Esophagus squamous epithelium (tissue), 5 donors: ENCODE data around the gene MOB3C. TPM values are rescaled to one million over a fixed set of nuclear protein-coding genes. Genes with fewer than 3 reads are reported as not detected.

Experiments used
- DNase-seq: peaks from one replicate; lab custom pipeline; 2025; lab: John Stamatoyannopoulos, UW
- H3K27ac ChIP-seq, 4 donors: fragments of 200-600 bp; sonication (generic); one replicate each; pipeline ENCODE4 v1.5.1; 2016 to 2019; ENCODE audit warnings: mild to moderate bottlenecking in 1 of 4
- H3K27me3 ChIP-seq, 4 donors: fragments of 200-600 bp; sonication (generic); 1 replicate in 3 of 4; 2 replicates in 1 of 4; pipeline versions ENCODE4 v1.5.1 to v1.6.0; 2017 to 2021; ENCODE audit warnings: antibody characterized with exemption in 1 of 4
- H3K36me3 ChIP-seq, 3 donors: fragments of 200-600 bp; sonication (generic); one replicate each; pipeline ENCODE4 v1.5.1; 2016 to 2019
- H3K4me1 ChIP-seq, 3 donors: fragments of 200-600 bp; sonication (generic); one replicate each; pipeline ENCODE4 v1.5.1; 2017 to 2019
- H3K4me3 ChIP-seq, 4 donors: fragments of 200-600 bp; sonication (generic); 1 replicate in 3 of 4; 2 replicates in 1 of 4; pipeline ENCODE4 v1.5.1; 2016 to 2019; ENCODE audit warnings: mild to moderate bottlenecking in 2 of 4, moderate library complexity in 1 of 4
- H3K9me3 ChIP-seq, 3 donors: fragments of 200-600 bp; sonication (generic); one replicate each; pipeline ENCODE4 v1.5.1; 2016 to 2019
- POLR2A ChIP-seq, 4 donors: fragments of 450-650 bp; IDR thresholded peaks; one replicate each; pipeline ENCODE4 v1.6.1; 2017; ENCODE audit warnings: antibody characterized with exemption in 4 of 4, mild to moderate bottlenecking in 4 of 4, moderate library complexity in 3 of 4
- WGBS, 2 donors: methylation state at CpG; one replicate each; pipeline ENCODE4 v1.1.5; 2018; 5-methylcytosine and 5-hydroxymethylcytosine counted together
- intact Hi-C: fragments of 100-400 bp; cut with DNase I; formaldehyde crosslinking; loops from one replicate; pipeline ENCODE4 v1.15.0; 2022
- total RNA-seq, 4 donors: library from RNA; depleted of rRNA; stranded (reverse); fragments of >200 nt; gene quantifications; one replicate each; pipeline ENCODE4 v1.1.0, GENCODE V29; 2016
- TF ChIP-seq, protein P1 (sequence below), 6 experiments: fragments of 450-650 bp in 4 of 6; fragments of 200-600 bp in 2 of 6; sonication (generic) in 2 of 6; IDR thresholded peaks; one replicate each; pipeline ENCODE4 v1.5.1; 2016 to 2019; ENCODE audit warnings: antibody characterized with exemption in 6 of 6, mild to moderate bottlenecking in 4 of 6, moderate library complexity in 4 of 6
- donor health status: DM: yes; HTN: yes; CAD: no.

The MOB3C gene
- total RNA-seq, 4 donors from 2014 or later = 12.0 to 29.3 (median 18.7) TPM

DNA sequence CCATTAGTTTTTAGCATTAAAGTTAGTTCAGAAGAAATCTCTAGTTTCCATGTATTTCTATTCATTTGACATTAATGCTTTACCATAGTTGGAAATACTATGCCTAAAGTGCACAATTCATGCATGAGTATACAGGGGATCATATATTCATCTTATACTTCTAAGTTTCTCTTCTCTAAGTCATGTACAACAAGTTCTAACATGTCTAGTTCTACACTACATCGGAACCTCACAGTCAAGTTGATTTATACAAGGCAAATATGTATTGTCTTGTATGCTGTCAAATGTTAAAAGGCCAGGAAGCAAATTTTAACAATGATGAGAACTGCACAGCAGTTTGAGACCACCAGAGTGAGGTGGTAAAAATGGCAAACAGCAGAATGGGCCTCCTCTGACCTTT is 22.9 kb upstream of the MOB3C start:
- Histone ChIP-seq H3K36me3 (peaks cover 6 to 62% (median 9%) of the 10 kb centered on the region in 3 donors), H3K4me3 (no peak overlapping the region), H3K27me3 (no peaks in the 10 kb centered on the region), H3K27ac (peak overlapping the region in 1 of 4 donors; percentile 5), H3K4me1 (peaks cover 0 to 39% (median 20%) of the 10 kb centered on the region in 3 donors), H3K9me3 (no peaks in the 10 kb centered on the region)
- WGBS, 2 donors = 33 to 55% methylated on average over 1 of the region's 1 CpG
- TF ChIP-seq POLR2A (IDR thresholded peaks at IDR 0.05) = no peak
- TF ChIP-seq, protein P1, sequence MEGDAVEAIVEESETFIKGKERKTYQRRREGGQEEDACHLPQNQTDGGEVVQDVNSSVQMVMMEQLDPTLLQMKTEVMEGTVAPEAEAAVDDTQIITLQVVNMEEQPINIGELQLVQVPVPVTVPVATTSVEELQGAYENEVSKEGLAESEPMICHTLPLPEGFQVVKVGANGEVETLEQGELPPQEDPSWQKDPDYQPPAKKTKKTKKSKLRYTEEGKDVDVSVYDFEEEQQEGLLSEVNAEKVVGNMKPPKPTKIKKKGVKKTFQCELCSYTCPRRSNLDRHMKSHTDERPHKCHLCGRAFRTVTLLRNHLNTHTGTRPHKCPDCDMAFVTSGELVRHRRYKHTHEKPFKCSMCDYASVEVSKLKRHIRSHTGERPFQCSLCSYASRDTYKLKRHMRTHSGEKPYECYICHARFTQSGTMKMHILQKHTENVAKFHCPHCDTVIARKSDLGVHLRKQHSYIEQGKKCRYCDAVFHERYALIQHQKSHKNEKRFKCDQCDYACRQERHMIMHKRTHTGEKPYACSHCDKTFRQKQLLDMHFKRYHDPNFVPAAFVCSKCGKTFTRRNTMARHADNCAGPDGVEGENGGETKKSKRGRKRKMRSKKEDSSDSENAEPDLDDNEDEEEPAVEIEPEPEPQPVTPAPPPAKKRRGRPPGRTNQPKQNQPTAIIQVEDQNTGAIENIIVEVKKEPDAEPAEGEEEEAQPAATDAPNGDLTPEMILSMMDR (IDR thresholded peaks at IDR 0.05) = no peak
- intact Hi-C loops = no loop called here
- DNase-seq = no peak

DNA sequence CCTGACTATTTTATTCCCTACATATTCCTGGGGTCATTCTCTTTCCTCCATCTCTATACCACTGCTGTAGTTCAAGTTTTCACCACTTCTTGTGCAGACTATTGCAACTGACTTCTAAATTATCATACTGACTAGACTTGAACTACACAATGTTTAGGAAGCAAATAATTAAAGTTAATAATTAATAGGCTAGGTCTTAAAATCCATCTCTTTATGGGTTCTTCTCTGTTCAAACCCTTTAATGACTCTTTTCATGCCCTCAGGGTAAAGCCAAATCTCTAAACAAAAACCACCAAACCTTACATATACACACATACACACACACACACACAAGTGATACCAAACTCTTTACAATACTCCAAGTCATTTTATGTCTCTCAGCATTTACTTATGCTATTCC is 22.3 kb upstream of the MOB3C start:
- no peaks in the 10 kb centered on the region for H3K27me3 ChIP-seq
- no peak for DNase-seq
- TF ChIP-seq, protein P1 (IDR thresholded peaks at IDR 0.05) = no peak
- TF ChIP-seq POLR2A (IDR thresholded peaks at IDR 0.05) = no peak
- intact Hi-C loops = no loop called here
- no peaks in the 10 kb centered on the region for H3K9me3 ChIP-seq
- peaks cover 0 to 35% (median 18%) of the 10 kb centered on the region in 3 donors for H3K4me1 ChIP-seq
- H3K27ac ChIP-seq = peak overlapping the region in 1 of 4 donors; percentile 76
- peaks cover 6 to 68% (median 9%) of the 10 kb centered on the region in 3 donors for H3K36me3 ChIP-seq
- H3K4me3 ChIP-seq = no peak overlapping the region

DNA sequence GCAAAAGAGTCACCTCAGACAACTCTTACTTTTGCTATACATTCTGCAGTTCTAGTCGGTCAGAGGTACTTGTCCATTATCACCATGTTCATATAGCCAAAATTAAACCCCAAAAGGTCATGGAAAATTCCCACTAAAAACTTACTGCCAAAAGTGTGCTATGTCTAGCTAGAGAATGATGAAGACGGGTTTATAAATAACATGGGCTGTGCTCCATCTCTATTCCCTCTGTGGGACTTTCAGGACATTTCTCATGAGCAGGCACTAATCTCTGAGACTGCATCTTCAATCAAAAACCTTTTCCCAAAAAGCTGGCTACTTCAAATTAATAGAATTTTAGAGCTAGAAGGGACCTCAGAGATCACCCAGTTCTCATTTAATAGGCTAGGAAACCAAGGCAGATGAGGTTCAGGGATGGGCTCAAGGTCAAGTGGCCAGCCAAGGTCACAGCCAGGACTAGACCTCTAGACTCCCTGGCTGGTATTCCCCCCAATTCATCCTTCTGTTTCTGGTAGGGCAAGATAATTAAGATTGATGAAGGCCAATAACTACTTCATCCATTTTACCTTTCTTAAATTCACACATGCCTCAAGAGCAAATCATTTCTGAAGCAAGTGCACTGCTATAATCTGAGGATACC is 21.0 kb upstream of the MOB3C start:
- H3K27ac ChIP-seq = peak overlapping the region in 3 of 4 donors; percentile 66 to 76 (median 72)
- peaks cover 0 to 21% (median 8%) of the 10 kb centered on the region in 3 donors for H3K4me1 ChIP-seq
- intact Hi-C loops = no loop called here
- no peak for DNase-seq
- no peaks in the 10 kb centered on the region for H3K9me3 ChIP-seq
- H3K36me3 ChIP-seq = peaks cover 6 to 72% (median 9%) of the 10 kb centered on the region in 3 donors
- H3K4me3 ChIP-seq = no peak overlapping the region
- 31 to 36% methylated on average over 2 of the region's 2 CpGs for WGBS, 2 donors
- no peaks in the 10 kb centered on the region for H3K27me3 ChIP-seq
- no peak for TF ChIP-seq POLR2A (IDR thresholded peaks at IDR 0.05)
- TF ChIP-seq, protein P1 (IDR thresholded peaks at IDR 0.05) = no peak

DNA sequence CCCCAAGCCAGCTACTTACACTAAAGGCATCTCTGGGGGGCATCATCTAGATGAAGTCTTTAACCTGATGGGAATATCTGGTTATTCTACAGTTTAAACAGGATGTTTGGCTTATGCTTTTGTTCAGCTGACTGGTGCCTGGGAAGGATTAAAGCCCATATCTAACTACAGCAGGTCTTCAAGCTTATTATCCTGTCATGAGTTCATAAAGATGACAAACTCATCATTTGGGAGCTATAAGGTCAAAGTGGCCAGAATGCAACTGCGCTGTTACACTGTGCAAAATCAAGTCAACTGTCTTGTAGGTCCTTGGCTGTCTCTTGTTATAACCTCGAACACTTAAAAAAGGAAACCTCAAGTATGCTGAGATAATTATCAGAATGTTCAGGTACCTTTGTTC is 18.6 kb upstream of the MOB3C start:
- Histone ChIP-seq H3K27me3 (no peaks in the 10 kb centered on the region), H3K4me1 (peaks cover 0 to 13% (median 8%) of the 10 kb centered on the region in 3 donors), H3K4me3 (no peak overlapping the region), H3K36me3 (peaks cover 6 to 78% (median 9%) of the 10 kb centered on the region in 3 donors), H3K27ac (no peak overlapping the region), H3K9me3 (no peaks in the 10 kb centered on the region)
- WGBS, 2 donors = 100% methylated on average over 2 of the region's 2 CpGs
- DNase-seq = no peak
- TF ChIP-seq, protein P1 (IDR thresholded peaks at IDR 0.05) = no peak
- no peak for TF ChIP-seq POLR2A (IDR thresholded peaks at IDR 0.05)
- intact Hi-C loops = no loop called here

DNA sequence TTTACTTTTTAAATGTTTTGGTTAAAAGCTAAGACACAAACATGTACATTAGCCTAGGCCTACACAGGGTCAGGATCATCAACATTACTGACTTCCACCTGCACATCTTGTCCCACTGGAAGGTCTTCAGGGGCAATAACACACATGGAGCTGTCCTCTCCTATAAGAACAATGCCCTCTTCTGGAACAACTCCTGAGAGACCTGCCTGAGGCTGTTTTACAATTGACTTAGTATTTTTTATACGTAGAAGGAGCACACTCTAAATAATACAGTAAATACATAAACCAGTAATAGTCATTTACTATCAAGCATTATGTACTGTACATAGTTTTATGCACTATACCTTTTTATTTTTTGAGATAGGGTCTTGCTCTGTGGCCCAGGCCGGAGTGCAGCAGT is 14.1 kb upstream of the MOB3C start:
- DNase-seq = no peak
- no peaks in the 10 kb centered on the region for H3K27me3 ChIP-seq
- no peak overlapping the region for H3K4me3 ChIP-seq
- H3K27ac ChIP-seq = no peak overlapping the region
- no peaks in the 10 kb centered on the region for H3K9me3 ChIP-seq
- H3K36me3 ChIP-seq = peaks cover 4 to 55% (median 9%) of the 10 kb centered on the region in 3 donors
- H3K4me1 ChIP-seq = no peaks in the 10 kb centered on the region
- intact Hi-C loops = no loop called here
- TF ChIP-seq POLR2A (IDR thresholded peaks at IDR 0.05) = no peak
- 76 to 79% methylated on average over 2 of the region's 2 CpGs for WGBS, 2 donors
